Caco-2 (cell line): ENCODE measurements around the gene STAP2. TPM values are rescaled to one million over a fixed set of nuclear protein-coding genes. Genes with fewer than 3 reads are reported as not detected.

Experiments used
- BruUV-seq: library from RNA; stranded (reverse); fragments of 400-500 nt; replicated peaks from 2 replicates; lab custom pipeline; 2021; lab: Mats Ljungman, UMichigan
- CTCF ChIA-PET: fragments of 300-600 bp; sonication (Branson Sonifier 250); formaldehyde crosslinking; loops from one replicate; lab custom pipeline; 2022; ENCODE audit warnings: antibody characterized with exemption; lab: Charles Lee
- POLR2A ChIA-PET: fragments of 300-600 bp; sonication (Branson Sonifier 250); formaldehyde crosslinking; loops from one replicate; lab custom pipeline; 2022; ENCODE audit warnings: antibody characterized with exemption; lab: Charles Lee
- DNase-seq, 2 experiments: peaks; one replicate each; pipeline versions ENCODE4 v3.0.0 to v3.0.0-alpha.2; 2020 to 2022
- H3K27me3 ChIP-seq: replicated peaks from 2 replicates; pipeline ENCODE4 v1.6.0; 2011; ENCODE audit warnings: low read length; ENCODE audit not compliant: control insufficient read depth, insufficient read depth
- H3K36me3 ChIP-seq: 2 replicates; pipeline ENCODE4 v1.5.1; 2011; ENCODE audit warnings: low read length; ENCODE audit not compliant: control insufficient read depth, insufficient read depth
- H3K4me1 ChIP-seq: fragments of 250-450 bp; sonication (Bioruptor Pico); 2 replicates; pipeline ENCODE4 v1.5.1; 2020; ENCODE audit warnings: mild to moderate bottlenecking
- H3K4me3 ChIP-seq: 2 replicates; pipeline ENCODE4 v1.5.1; 2011; ENCODE audit warnings: low read depth, mild to moderate bottlenecking, control low read depth, low read length
- H3K9me3 ChIP-seq: fragments of 250-450 bp; sonication (Bioruptor Pico); 2 replicates; pipeline ENCODE4 v1.5.1; 2020; ENCODE audit warnings: mild to moderate bottlenecking, moderate library complexity
- H3K27ac Mint-ChIP-seq: one replicate; pipeline ENCODE4 v1.8.0; 2022; ENCODE audit warnings: mixed read lengths; ENCODE audit not compliant: unreplicated experiment
- H3K27me3 Mint-ChIP-seq: one replicate; pipeline ENCODE4 v1.8.0; 2022; ENCODE audit warnings: mixed read lengths; ENCODE audit not compliant: insufficient read depth, unreplicated experiment
- H3K36me3 Mint-ChIP-seq: one replicate; pipeline ENCODE4 v1.8.0; 2022; ENCODE audit warnings: mild to moderate bottlenecking, mixed read lengths; ENCODE audit not compliant: insufficient read depth, unreplicated experiment
- H3K4me1 Mint-ChIP-seq: one replicate; pipeline ENCODE4 v1.8.0; 2022; ENCODE audit warnings: low read depth, mixed read lengths; ENCODE audit not compliant: unreplicated experiment
- H3K4me3 Mint-ChIP-seq: one replicate; pipeline ENCODE4 v1.8.0; 2022; ENCODE audit warnings: mild to moderate bottlenecking, moderate library complexity, mixed read lengths; ENCODE audit not compliant: unreplicated experiment
- H3K9me3 Mint-ChIP-seq: one replicate; pipeline ENCODE4 v1.8.0; 2022; ENCODE audit warnings: mixed read lengths; ENCODE audit not compliant: unreplicated experiment
- intact Hi-C: fragments of 100-400 bp; cut with micrococcal nuclease; formaldehyde crosslinking; loops from one replicate; pipeline ENCODE4 v1.10.0; 2022; ENCODE audit not compliant: unreplicated experiment
- total RNA-seq: library from RNA; stranded (reverse); gene quantifications from 2 replicates; pipeline ENCODE4 v1.2.3, GENCODE V29; 2022
- TF ChIP-seq, protein P1 (sequence below), 2 experiments: fragments of 200-600 bp in 1 of 2; IDR thresholded peaks; 1 replicate in 1 of 2; 2 replicates in 1 of 2; pipeline versions ENCODE4 v1.5.1 to v1.8.0; 2011 to 2022; ENCODE audit warnings: antibody characterized with exemption in 1 of 2, control low read depth in 1 of 2, inconsistent platforms in 1 of 2, low read depth in 1 of 2, low read length in 1 of 2, mild to moderate bottlenecking in 1 of 2, moderate library complexity in 1 of 2; ENCODE audit not compliant: insufficient read depth in 1 of 2, severe bottlenecking in 1 of 2, unreplicated experiment in 1 of 2

STAP2 gene
- total RNA-seq, 1 experiment from 2014 or later, result 71.6 TPM

- Histone ChIP-seq H3K4me3 (no peak overlapping the region), H3K9me3 (no peaks in the 10 kb centered on the region), H3K27me3 (no peaks in the 10 kb centered on the region), H3K4me1 (peaks cover 18% of the 10 kb centered on the region), H3K36me3 (peaks cover 3% of the 10 kb centered on the region)
- POLR2A ChIA-PET, result no interaction called here
- no peaks in the 10 kb centered on the region for H3K9me3 Mint-ChIP-seq
- intact Hi-C loops, result no loop called here
- no TSS peak for BruUV-seq
- peaks cover 13% of the 10 kb centered on the region for H3K4me1 Mint-ChIP-seq
- no peak overlapping the region for H3K4me3 Mint-ChIP-seq
- H3K27ac Mint-ChIP-seq, result no peak overlapping the region
- H3K36me3 Mint-ChIP-seq, result peaks cover 59% of the 10 kb centered on the region
- no peak for DNase-seq
- CTCF ChIA-PET, result interaction anchor here (0.6 kb wide), 1 partner anchor 15 kb away, joined by 3 read pairs; no protein-coding TSS in a partner anchor
- no peaks in the 10 kb centered on the region for H3K27me3 Mint-ChIP-seq
- TF ChIP-seq, protein P1, sequence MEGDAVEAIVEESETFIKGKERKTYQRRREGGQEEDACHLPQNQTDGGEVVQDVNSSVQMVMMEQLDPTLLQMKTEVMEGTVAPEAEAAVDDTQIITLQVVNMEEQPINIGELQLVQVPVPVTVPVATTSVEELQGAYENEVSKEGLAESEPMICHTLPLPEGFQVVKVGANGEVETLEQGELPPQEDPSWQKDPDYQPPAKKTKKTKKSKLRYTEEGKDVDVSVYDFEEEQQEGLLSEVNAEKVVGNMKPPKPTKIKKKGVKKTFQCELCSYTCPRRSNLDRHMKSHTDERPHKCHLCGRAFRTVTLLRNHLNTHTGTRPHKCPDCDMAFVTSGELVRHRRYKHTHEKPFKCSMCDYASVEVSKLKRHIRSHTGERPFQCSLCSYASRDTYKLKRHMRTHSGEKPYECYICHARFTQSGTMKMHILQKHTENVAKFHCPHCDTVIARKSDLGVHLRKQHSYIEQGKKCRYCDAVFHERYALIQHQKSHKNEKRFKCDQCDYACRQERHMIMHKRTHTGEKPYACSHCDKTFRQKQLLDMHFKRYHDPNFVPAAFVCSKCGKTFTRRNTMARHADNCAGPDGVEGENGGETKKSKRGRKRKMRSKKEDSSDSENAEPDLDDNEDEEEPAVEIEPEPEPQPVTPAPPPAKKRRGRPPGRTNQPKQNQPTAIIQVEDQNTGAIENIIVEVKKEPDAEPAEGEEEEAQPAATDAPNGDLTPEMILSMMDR (IDR thresholded peaks at IDR 0.05; ENCODE audit: insufficient read depth in 1 of 2, low read depth in 1 of 2, low read length in 1 of 2, severe bottlenecking in 1 of 2, unreplicated experiment in 1 of 2), result no peak
Measured at GRCh38 chr19:4385291-4386040, 46.8 kb upstream of the STAP2 start.

GRCh38 chr19:4380254-4380727 is 41.7 kb upstream of the STAP2 start:
- peaks cover 23% of the 10 kb centered on the region for H3K4me1 ChIP-seq
- Mint-ChIP-seq H3K27me3 (no peaks in the 10 kb centered on the region), H3K36me3 (peaks cover 45% of the 10 kb centered on the region), H3K4me3 (no peak overlapping the region), H3K9me3 (no peaks in the 10 kb centered on the region), H3K4me1 (peaks cover 16% of the 10 kb centered on the region), H3K27ac (no peak overlapping the region)
- no peak for DNase-seq
- no peak overlapping the region for H3K4me3 ChIP-seq
- POLR2A ChIA-PET, result no interaction called here
- H3K9me3 ChIP-seq, result no peaks in the 10 kb centered on the region
- H3K27me3 ChIP-seq, result no peaks in the 10 kb centered on the region
- CTCF ChIA-PET, result interaction anchor here (1.3 kb wide), 1 partner anchor 20 kb away, joined by 7 read pairs; the partner anchor contains the start of gene SH3GL1
- TF ChIP-seq, protein P1 (IDR thresholded peaks at IDR 0.05; ENCODE audit: insufficient read depth in 1 of 2, low read depth in 1 of 2, low read length in 1 of 2, severe bottlenecking in 1 of 2, unreplicated experiment in 1 of 2), result no peak
- no TSS peak for BruUV-seq
- no peaks in the 10 kb centered on the region for H3K36me3 ChIP-seq
- intact Hi-C loops, result no loop called here

DNA sequence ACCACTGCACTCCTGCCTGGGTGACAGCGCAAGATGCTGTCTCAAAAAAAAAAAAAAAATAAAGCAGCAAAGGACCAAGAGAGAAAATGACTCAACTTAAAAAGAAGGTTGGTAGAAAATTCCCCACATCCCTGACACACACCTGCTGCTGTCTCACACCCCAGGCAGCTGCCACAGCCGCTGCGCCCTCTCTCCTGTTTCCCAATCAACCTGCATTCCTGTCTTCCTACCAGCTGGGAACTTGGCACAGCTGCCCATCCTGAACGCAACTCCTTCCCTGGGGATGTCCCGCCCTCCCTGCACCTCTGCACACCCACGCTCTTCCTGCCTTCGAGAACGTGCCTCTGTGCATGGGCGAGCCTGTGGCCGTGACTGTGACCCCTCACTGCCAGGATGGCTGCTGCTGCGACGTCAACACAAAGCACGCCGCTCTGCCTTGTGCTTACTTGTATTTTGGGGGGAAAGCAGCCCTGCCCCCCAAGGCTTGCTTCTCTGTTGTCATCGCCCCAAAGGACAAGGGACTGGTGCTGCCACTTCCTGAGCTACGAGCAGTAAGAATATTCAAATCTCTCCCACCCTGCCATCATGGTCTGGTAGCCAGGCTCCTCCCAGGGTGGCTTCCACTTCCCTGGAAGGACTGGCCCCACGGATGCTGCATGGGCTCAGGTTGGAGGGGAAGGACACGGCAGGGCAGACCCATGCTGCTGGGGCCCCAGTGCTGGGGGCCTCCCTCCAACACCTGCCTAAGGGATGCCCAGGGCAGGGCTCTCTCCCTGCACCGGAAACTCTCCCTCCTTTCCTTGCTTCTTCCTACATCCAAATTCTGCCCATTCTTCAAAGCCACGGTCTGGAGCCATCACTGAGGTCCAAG is 41.0 kb upstream of the STAP2 start:
- no peaks in the 10 kb centered on the region for H3K27me3 Mint-ChIP-seq
- peak overlapping the region; percentile 82 for H3K27ac Mint-ChIP-seq
- ChIA-PET CTCF (interaction anchor here (1.3 kb wide), 1 partner anchor 20 kb away, joined by 7 read pairs; the partner anchor contains the start of gene SH3GL1), POLR2A (interaction anchor here (0.7 kb wide), 1 partner anchor 21 kb away, joined by 5 read pairs; the partner anchor contains the start of gene SH3GL1)
- Histone ChIP-seq H3K4me3 (no peak overlapping the region), H3K9me3 (no peaks in the 10 kb centered on the region), H3K4me1 (peaks cover 28% of the 10 kb centered on the region), H3K36me3 (no peaks in the 10 kb centered on the region), H3K27me3 (no peaks in the 10 kb centered on the region)
- DNase-seq, result no peak
- H3K36me3 Mint-ChIP-seq, result peaks cover 43% of the 10 kb centered on the region
- TF ChIP-seq, protein P1 (IDR thresholded peaks at IDR 0.05; ENCODE audit: insufficient read depth in 1 of 2, low read depth in 1 of 2, low read length in 1 of 2, severe bottlenecking in 1 of 2, unreplicated experiment in 1 of 2), result no peak
- peaks cover 17% of the 10 kb centered on the region for H3K4me1 Mint-ChIP-seq
- intact Hi-C loops, result no loop called here
- BruUV-seq, result no TSS peak
- H3K9me3 Mint-ChIP-seq, result no peaks in the 10 kb centered on the region
- no peak overlapping the region for H3K4me3 Mint-ChIP-seq
